KBM-7 (cell line): ENCODE measurements around the gene EMC9.
A peak's percentile ranks its signal among the peaks of the same experiment; 100 is the strongest.

ENCODE experiments used
- DNase-seq: peaks from one replicate; pipeline ENCODE4 v3.0.0-alpha.2; 2015
- in situ Hi-C: fragments of 300-500 bp; cut with MboI; formaldehyde crosslinking; loops from 2 replicates; pipeline ENCODE4 v1.14.3; 2020; ENCODE audit warnings: low sequenced_read_pairs, low pct_unique_long_range_greater_than_20kb, mixed read lengths

The EMC9 gene

GRCh38 chr14:24151404-24152080 is 10.2 kb upstream of the EMC9 start:
- in situ Hi-C loops = no loop called here
- no peak for DNase-seq

GRCh38 chr14:24150993-24151392 is 9.6 kb upstream of the EMC9 start:
- in situ Hi-C loops = no loop called here
- DNase-seq = no peak

- in situ Hi-C loops = no loop called here
- no peak for DNase-seq
These were observed 9.2 kb upstream of the EMC9 start for GRCh38 chr14:24150567-24150966.

GRCh38 chr14:24150061-24150460 is 8.7 kb upstream of the EMC9 start:
- in situ Hi-C loops = no loop called here
- no peak for DNase-seq

GRCh38 chr14:24149302-24149969 is 8.0 kb upstream of the EMC9 start:
- in situ Hi-C loops = no loop called here
- no peak for DNase-seq

GRCh38 chr14:24147761-24148428 is 6.5 kb upstream of the EMC9 start:
- in situ Hi-C loops = no loop called here
- no peak for DNase-seq

- in situ Hi-C loops = no loop called here
- DNase-seq = peak; percentile 100
These were observed 5.8 kb upstream of the EMC9 start, which contains the start of gene RNF31 for GRCh38 chr14:24146978-24147760. Gene RNF31 (plus strand): TSS chr14:24147498. CDS start chr14:24147699, 201 bp downstream.

- DNase-seq = peak; percentile 97
- in situ Hi-C loops = no loop called here
These were observed 5.1 kb upstream of the EMC9 start, which contains the start of gene PSME2 for GRCh38 chr14:24146453-24146977. Gene PSME2 (minus strand): TSS chr14:24146610. CDS start chr14:24146581, 29 bp downstream.

GRCh38 chr14:24145690-24146452 is 4.5 kb upstream of the EMC9 start:
- no peak for DNase-seq
- in situ Hi-C loops = no loop called here

- no peak for DNase-seq
These were observed 3.8 kb upstream of the EMC9 start for GRCh38 chr14:24145219-24145618.

GRCh38 chr14:24144451-24144850 is 3.1 kb upstream of the EMC9 start:
- DNase-seq = no peak
- in situ Hi-C loops = no loop called here

More at GRCh38 chr14:24145219-24145618, 3.8 kb upstream of the EMC9 start:
- in situ Hi-C loops = no loop called here

GRCh38 chr14:24143511-24143910 is 2.1 kb upstream of the EMC9 start:
- DNase-seq = no peak
- in situ Hi-C loops = no loop called here

- no peak for DNase-seq
- in situ Hi-C loops = no loop called here
These were observed 2.0 kb downstream of the EMC9 start for GRCh38 chr14:24139272-24139934.

- in situ Hi-C loops = no loop called here
- DNase-seq = no peak
These were observed 2.8 kb downstream of the EMC9 start for GRCh38 chr14:24138396-24139271.

- no peak for DNase-seq
- in situ Hi-C loops = no loop called here
These were observed 3.6 kb downstream of the EMC9 start for GRCh38 chr14:24137529-24138395.
